GM12892 (cell line): ENCODE results near the gene LIN37.

Source experiments
- POLR2A ChIP-seq: IDR thresholded peaks from 2 replicates; pipeline ENCODE4 v1.6.1; 2011; ENCODE audit warnings: low read depth, low read length, control low read depth
- POLR2AphosphoS5 ChIP-seq: IDR thresholded peaks from 2 replicates; pipeline ENCODE4 v1.6.1; 2011; ENCODE audit warnings: low read depth, low read length, control low read depth

GRCh38 chr19:35731353-35731752, 17.0 kb upstream of the LIN37 start:
- TF ChIP-seq POLR2AphosphoS5 (no peak), POLR2A (no peak)
